HFF-Myc (cell line): ENCODE measurements around the gene MIAT.

Experiments
- DNase-seq: peaks from one replicate; pipeline ENCODE4 v3.0.0-alpha.2; 2011; ENCODE audit warnings: low read depth; ENCODE audit errors: extremely low read depth
- H3K4me3 ChIP-seq: replicated peaks from 2 replicates; pipeline ENCODE4 v1.5.1; 2011; ENCODE audit warnings: low read depth, mild to moderate bottlenecking, control low read depth, low read length
- CTCF ChIP-seq: IDR thresholded peaks from 2 replicates; pipeline ENCODE4 v1.5.1; 2012; ENCODE audit warnings: mild to moderate bottlenecking, low read depth, low read length, control low read depth; ENCODE audit errors: missing control alignments

Gene MIAT

GRCh38 chr22:26665813-26666231 is 8.4 kb downstream of the MIAT start:
- H3K4me3 ChIP-seq: no peak overlapping the region
- no peak for DNase-seq
- TF ChIP-seq CTCF: no peak

- no peak overlapping the region for H3K4me3 ChIP-seq
- TF ChIP-seq CTCF: no peak
- DNase-seq: no peak
These were observed 9.8 kb downstream of the MIAT start for GRCh38 chr22:26667140-26667539.

GRCh38 chr22:26669060-26669481 is 11.7 kb downstream of the MIAT start:
- TF ChIP-seq CTCF: peak; percentile 63
- H3K4me3 ChIP-seq: no peak overlapping the region
- DNase-seq: peak; percentile 75

- TF ChIP-seq CTCF: no peak
- H3K4me3 ChIP-seq: no peak overlapping the region
- no peak for DNase-seq
These were observed 13.1 kb downstream of the MIAT start for GRCh38 chr22:26670459-26670858.

- no peak for DNase-seq
- H3K4me3 ChIP-seq: no peak overlapping the region
- TF ChIP-seq CTCF: no peak
These were observed 14.1 kb downstream of the MIAT start for GRCh38 chr22:26671317-26672059.

- TF ChIP-seq CTCF: no peak
- peak overlapping the region; percentile 78 for H3K4me3 ChIP-seq
- DNase-seq: no peak
These were observed 14.7 kb downstream of the MIAT start for GRCh38 chr22:26672060-26672471.
